Measurements from ENCODE around the gene CYP27C1.

Gene CYP27C1

DNA sequence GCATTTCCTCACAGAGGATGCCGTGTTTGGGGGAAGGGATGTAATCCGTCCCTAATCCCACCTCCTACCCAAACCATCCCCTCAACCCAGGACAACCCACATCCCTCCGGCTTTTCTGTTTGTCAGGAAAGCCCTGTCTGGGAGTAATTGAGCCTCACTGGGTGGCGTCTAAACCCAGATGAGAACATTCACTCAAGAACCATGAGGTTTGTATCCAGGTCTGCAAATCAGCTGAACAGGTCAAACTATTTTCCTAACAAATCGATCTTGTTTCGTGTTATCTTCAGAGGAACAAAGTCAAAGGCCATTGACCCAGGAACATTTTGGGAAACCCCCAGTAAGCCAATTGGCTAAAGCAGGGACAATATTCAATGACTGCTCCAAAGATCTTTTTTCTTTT is 25.7 kb downstream of the CYP27C1 start:
- Histone ChIP-seq H3K4me3 (ENCODE audit: low read length in 2 of 2) (no peak overlapping the region), H3K9me3 (ENCODE audit: control insufficient read depth in 2 of 2, low read length in 2 of 2) (no peaks in the 10 kb centered on the region), H3K4me1 (ENCODE audit: control insufficient read depth in 2 of 2, insufficient read depth in 2 of 2, low read length in 2 of 2) (no peaks in the 10 kb centered on the region), H3K36me3 (ENCODE audit: control insufficient read depth in 2 of 2, insufficient read depth in 2 of 2, low read length in 2 of 2) (no peaks in the 10 kb centered on the region), H3K27me3 (ENCODE audit: control insufficient read depth in 2 of 2, insufficient read depth in 2 of 2, low read length in 2 of 2) (peaks cover 0 to 5% of the 10 kb centered on the region in 2 donors), H3K27ac (ENCODE audit: low read depth in 2 of 2, low read length in 2 of 2) (no peak overlapping the region), H3K9ac (ENCODE audit: low read depth in 1 of 2, low read length in 2 of 2) (no peak overlapping the region)

DNA sequence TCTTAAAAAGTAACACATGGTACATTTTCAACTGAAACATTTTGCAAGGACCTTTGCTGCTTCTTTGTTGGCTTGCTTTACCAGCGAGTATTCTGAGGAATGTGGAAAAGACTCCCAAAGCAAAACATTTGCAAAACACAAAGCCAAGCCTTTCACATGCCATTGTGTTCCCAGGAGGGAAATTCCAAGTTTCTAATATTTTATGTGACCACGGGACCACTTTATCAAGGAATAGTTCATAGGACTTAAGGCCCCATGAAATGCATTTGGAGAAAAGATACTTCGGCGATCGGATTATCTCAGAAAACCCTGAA is 26.2 kb downstream of the CYP27C1 start:
- Histone ChIP-seq H3K9ac (ENCODE audit: low read depth in 1 of 2, low read length in 2 of 2) (no peak overlapping the region), H3K27me3 (ENCODE audit: control insufficient read depth in 2 of 2, insufficient read depth in 2 of 2, low read length in 2 of 2) (peaks cover 0 to 5% of the 10 kb centered on the region in 2 donors), H3K36me3 (ENCODE audit: control insufficient read depth in 2 of 2, insufficient read depth in 2 of 2, low read length in 2 of 2) (no peaks in the 10 kb centered on the region), H3K9me3 (ENCODE audit: control insufficient read depth in 2 of 2, low read length in 2 of 2) (no peaks in the 10 kb centered on the region), H3K4me1 (ENCODE audit: control insufficient read depth in 2 of 2, insufficient read depth in 2 of 2, low read length in 2 of 2) (no peaks in the 10 kb centered on the region), H3K4me3 (ENCODE audit: low read length in 2 of 2) (no peak overlapping the region), H3K27ac (ENCODE audit: low read depth in 2 of 2, low read length in 2 of 2) (no peak overlapping the region)

DNA sequence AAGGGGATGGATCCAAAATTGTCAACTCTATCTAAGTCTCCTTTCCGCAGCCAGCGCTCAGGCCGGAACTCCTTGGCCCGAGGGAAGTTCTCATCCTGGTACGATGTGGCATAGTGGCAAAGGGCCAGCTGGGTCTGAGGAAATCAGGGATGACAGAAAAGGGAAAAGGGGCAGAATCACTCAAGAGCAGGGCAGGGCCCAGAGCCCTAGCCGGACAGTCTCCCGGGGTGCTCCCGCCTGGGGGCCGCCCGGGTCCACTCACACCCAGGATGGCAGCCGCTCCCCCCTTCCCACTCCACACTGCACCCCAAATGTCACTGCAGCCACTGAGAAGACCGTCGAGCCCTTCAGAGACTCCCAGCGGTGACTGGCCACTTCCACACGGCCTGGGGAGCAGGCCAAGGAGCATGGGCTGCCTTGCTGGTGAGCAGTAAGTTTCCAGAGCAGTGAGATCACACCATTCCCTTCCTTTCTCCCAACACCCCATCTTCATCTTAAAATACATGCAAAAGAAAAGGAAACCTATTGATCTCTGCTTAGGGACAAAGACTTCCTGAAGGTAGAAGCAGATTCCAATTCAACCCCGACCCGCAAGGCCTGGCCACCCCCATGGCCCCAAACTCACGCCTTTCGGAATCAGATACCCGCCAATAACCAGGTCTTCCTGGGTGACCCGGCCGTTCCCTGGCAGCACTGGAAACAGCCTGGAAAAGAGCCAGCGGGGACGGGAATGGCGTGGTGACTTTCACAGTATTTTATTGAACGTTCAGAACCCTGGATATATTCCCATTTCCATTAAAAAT is 26.7 kb downstream of the CYP27C1 start:
- Histone ChIP-seq H3K27me3 (ENCODE audit: control insufficient read depth in 2 of 2, insufficient read depth in 2 of 2, low read length in 2 of 2) (peaks cover 0 to 5% of the 10 kb centered on the region in 2 donors), H3K27ac (ENCODE audit: low read depth in 2 of 2, low read length in 2 of 2) (no peak overlapping the region), H3K9ac (ENCODE audit: low read depth in 1 of 2, low read length in 2 of 2) (no peak overlapping the region), H3K9me3 (ENCODE audit: control insufficient read depth in 2 of 2, low read length in 2 of 2) (no peaks in the 10 kb centered on the region), H3K4me3 (ENCODE audit: low read length in 2 of 2) (no peak overlapping the region), H3K36me3 (ENCODE audit: control insufficient read depth in 2 of 2, insufficient read depth in 2 of 2, low read length in 2 of 2) (no peaks in the 10 kb centered on the region), H3K4me1 (ENCODE audit: control insufficient read depth in 2 of 2, insufficient read depth in 2 of 2, low read length in 2 of 2) (no peaks in the 10 kb centered on the region)

DNA sequence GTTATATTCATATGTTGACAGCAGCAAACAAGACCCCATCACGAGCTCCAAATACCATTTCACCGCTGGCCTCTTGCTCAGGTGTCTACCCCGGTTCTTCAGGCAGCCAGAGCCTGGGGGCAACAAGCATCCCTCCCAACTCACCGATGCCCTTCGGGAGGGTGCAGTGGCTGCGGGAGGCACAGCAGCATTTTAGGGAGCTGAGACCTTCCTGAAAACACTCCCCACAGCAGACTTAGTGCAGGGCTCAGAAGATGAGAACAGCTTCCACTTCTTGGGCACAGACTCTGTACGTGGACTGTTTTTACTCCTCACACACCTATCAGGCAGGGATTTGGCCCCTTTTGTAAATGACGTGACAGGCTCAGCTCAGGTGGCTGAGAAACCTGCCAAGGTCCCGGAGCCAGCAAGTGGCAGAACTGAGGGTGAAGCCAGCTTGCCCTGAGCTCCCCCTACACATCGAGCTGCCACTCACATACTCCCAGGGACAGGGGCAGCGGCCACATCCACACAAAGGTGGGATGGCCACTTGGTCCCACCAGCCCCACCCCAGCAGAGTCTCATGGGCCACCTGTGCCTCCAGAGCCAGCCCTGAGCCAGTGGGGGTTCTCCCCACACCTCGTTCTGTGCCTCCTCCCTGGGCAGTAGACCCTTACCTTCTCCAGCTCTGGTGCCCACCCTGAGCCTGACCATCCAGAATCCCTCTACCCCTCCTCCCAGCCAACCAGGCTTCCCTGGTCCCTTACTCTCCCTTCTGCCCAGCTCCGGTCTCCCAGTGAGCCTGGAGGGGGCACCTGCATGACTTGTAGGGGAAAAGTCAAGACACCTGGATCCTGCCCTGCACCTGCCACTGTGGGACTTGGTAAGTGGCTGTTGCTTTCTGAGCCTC is 28.5 kb downstream of the CYP27C1 start:
- Histone ChIP-seq H3K9me3 (ENCODE audit: control insufficient read depth in 2 of 2, low read length in 2 of 2) (no peaks in the 10 kb centered on the region), H3K4me3 (ENCODE audit: low read length in 2 of 2) (no peak overlapping the region), H3K4me1 (ENCODE audit: control insufficient read depth in 2 of 2, insufficient read depth in 2 of 2, low read length in 2 of 2) (no peaks in the 10 kb centered on the region), H3K27me3 (ENCODE audit: control insufficient read depth in 2 of 2, insufficient read depth in 2 of 2, low read length in 2 of 2) (peaks cover 4 to 5% of the 10 kb centered on the region in 2 donors), H3K36me3 (ENCODE audit: control insufficient read depth in 2 of 2, insufficient read depth in 2 of 2, low read length in 2 of 2) (no peaks in the 10 kb centered on the region), H3K9ac (ENCODE audit: low read depth in 1 of 2, low read length in 2 of 2) (no peak overlapping the region), H3K27ac (ENCODE audit: low read depth in 2 of 2, low read length in 2 of 2) (no peak overlapping the region)

DNA sequence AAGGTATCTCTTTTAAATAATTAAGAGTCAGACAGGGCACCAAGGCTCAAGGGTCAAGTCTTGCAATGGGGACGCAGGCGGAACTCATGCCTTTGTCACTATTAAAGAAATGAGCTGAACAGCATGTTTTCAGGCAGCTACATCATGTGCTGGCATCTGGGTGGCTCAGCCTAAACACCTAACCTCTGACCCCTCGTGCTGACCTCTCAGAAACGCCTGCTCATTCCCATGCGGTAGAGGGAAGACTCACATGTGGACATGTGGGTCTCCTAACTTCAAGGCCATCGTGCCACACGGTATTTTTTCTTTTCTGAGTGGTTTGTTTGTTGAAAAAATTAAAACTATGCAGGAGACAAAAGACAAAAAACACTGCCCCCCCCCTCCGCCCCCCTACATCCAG is 31.3 kb downstream of the CYP27C1 start:
- Histone ChIP-seq H3K9ac (ENCODE audit: low read depth in 1 of 2, low read length in 2 of 2) (no peak overlapping the region), H3K36me3 (ENCODE audit: control insufficient read depth in 2 of 2, insufficient read depth in 2 of 2, low read length in 2 of 2) (no peaks in the 10 kb centered on the region), H3K27ac (ENCODE audit: low read depth in 2 of 2, low read length in 2 of 2) (no peak overlapping the region), H3K4me3 (ENCODE audit: low read length in 2 of 2) (no peak overlapping the region), H3K4me1 (ENCODE audit: control insufficient read depth in 2 of 2, insufficient read depth in 2 of 2, low read length in 2 of 2) (no peaks in the 10 kb centered on the region), H3K27me3 (ENCODE audit: control insufficient read depth in 2 of 2, insufficient read depth in 2 of 2, low read length in 2 of 2) (peaks cover 3 to 4% of the 10 kb centered on the region in 2 donors), H3K9me3 (ENCODE audit: control insufficient read depth in 2 of 2, low read length in 2 of 2) (no peaks in the 10 kb centered on the region)

DNA sequence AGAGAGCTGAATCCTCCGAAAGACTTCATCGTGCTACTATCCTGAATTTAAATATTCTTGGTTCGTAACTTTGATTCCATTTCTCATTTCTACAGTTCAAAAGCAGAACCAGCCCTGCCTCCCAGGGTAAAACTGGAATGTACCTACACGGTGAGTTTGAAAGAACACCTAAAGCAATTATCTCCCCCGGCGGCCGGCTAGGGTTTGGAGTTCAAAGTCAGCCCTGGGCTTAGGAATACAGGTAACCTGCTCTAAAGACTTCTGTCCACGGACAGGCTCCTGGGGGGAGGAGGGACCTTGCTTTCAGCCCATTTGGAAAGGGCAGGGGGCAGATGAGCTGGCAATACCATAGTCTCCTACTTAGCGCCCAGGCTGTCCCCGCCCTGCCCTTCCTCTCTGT is 32.3 kb downstream of the CYP27C1 start:
- Histone ChIP-seq H3K9me3 (ENCODE audit: control insufficient read depth in 2 of 2, low read length in 2 of 2) (no peaks in the 10 kb centered on the region), H3K36me3 (ENCODE audit: control insufficient read depth in 2 of 2, insufficient read depth in 2 of 2, low read length in 2 of 2) (no peaks in the 10 kb centered on the region), H3K27me3 (ENCODE audit: control insufficient read depth in 2 of 2, insufficient read depth in 2 of 2, low read length in 2 of 2) (peaks cover 0 to 4% of the 10 kb centered on the region in 2 donors), H3K27ac (ENCODE audit: low read depth in 2 of 2, low read length in 2 of 2) (no peak overlapping the region), H3K9ac (ENCODE audit: low read depth in 1 of 2, low read length in 2 of 2) (no peak overlapping the region), H3K4me3 (ENCODE audit: low read length in 2 of 2) (no peak overlapping the region), H3K4me1 (ENCODE audit: control insufficient read depth in 2 of 2, insufficient read depth in 2 of 2, low read length in 2 of 2) (no peaks in the 10 kb centered on the region)

DNA sequence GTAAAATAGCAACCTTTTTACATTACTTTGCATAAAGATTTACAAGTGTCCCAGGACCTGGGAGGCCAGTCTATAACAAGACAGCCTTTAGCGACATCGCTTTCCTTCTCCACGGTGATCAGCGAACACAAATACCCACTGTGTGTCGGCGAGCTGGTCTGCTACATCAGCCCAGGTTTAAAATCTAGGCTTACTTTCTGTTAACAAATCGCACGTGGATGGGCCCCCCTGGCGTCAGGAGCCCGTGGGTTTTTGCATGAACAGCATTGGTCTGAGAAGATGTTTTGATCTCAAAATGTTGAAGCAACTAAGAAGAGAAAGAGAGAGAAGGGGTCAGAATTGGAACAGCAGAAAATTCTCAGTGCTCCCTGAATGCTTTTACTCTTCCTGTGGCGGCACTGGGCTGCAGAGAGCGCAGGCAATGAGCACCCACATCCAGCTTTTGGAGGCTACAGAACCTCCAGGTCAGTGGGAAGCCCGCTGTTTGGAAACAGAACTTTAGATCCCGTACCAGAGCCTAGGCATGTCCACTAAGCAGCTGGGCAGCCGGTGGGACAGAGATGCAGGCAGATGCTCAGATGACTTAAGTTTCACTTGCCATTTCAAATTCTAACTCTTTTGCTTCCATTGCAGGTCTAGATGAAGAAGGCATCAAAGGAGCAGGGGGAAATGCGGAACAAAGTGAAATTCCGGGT is 32.9 kb downstream of the CYP27C1 start:
- no peaks in the 10 kb centered on the region for H3K36me3 ChIP-seq (ENCODE audit: control insufficient read depth in 2 of 2, insufficient read depth in 2 of 2, low read length in 2 of 2)
- H3K27me3 ChIP-seq (ENCODE audit: control insufficient read depth in 2 of 2, insufficient read depth in 2 of 2, low read length in 2 of 2), result peaks cover 0 to 4% of the 10 kb centered on the region in 2 donors
- no peaks in the 10 kb centered on the region for H3K9me3 ChIP-seq (ENCODE audit: control insufficient read depth in 2 of 2, low read length in 2 of 2)
- H3K9ac ChIP-seq (ENCODE audit: low read depth in 1 of 2, low read length in 2 of 2), result no peak overlapping the region
- no peaks in the 10 kb centered on the region for H3K4me1 ChIP-seq (ENCODE audit: control insufficient read depth in 2 of 2, insufficient read depth in 2 of 2, low read length in 2 of 2)
- H3K4me3 ChIP-seq (ENCODE audit: low read length in 2 of 2), result no peak overlapping the region
- H3K27ac ChIP-seq (ENCODE audit: low read depth in 2 of 2, low read length in 2 of 2), result no peak overlapping the region

DNA sequence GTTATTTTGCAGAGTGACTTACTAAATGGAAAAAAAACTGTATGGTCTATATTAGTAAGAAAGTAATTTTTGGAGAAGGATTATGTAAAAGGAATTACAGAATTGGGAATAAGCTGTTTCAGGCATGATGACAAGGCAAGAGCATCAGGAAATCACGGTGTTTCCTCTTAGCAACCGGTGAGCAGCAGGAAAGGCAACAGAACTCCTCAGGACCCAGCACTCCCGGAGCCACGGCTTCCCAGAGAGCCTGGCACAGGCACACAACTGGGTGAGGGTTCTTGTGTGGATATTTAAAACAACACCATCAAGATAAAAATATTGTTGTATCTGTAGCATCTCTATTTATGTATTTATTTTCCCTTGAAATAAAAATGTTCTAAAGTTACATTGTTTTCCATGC is 34.4 kb downstream of the CYP27C1 start:
- peaks cover 0 to 4% of the 10 kb centered on the region in 2 donors for H3K27me3 ChIP-seq (ENCODE audit: control insufficient read depth in 2 of 2, insufficient read depth in 2 of 2, low read length in 2 of 2)
- no peak overlapping the region for H3K9ac ChIP-seq (ENCODE audit: low read depth in 1 of 2, low read length in 2 of 2)
- no peaks in the 10 kb centered on the region for H3K36me3 ChIP-seq (ENCODE audit: control insufficient read depth in 2 of 2, insufficient read depth in 2 of 2, low read length in 2 of 2)
- H3K9me3 ChIP-seq (ENCODE audit: control insufficient read depth in 2 of 2, low read length in 2 of 2), result no peaks in the 10 kb centered on the region
- H3K27ac ChIP-seq (ENCODE audit: low read depth in 2 of 2, low read length in 2 of 2), result no peak overlapping the region
- H3K4me3 ChIP-seq (ENCODE audit: low read length in 2 of 2), result no peak overlapping the region
- no peaks in the 10 kb centered on the region for H3K4me1 ChIP-seq (ENCODE audit: control insufficient read depth in 2 of 2, insufficient read depth in 2 of 2, low read length in 2 of 2)

DNA sequence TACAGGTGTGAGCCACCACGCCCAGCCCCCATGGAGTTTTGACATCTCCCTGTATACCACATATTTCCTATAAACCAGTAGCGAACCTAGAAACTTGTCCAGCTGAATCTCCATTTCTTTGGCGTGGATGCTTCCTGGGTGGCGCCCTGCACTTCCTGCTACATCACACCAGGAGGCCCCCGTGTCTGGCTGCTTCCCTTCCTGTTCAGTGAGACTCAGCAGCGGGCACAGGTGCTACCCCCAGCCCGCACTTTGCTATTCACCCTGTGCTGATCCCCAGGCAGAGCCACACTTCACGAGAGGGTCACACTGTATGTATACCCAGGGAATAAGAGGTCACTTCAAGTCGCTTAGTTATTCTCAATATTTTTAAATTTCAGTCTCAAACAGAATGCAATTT is 35.0 kb downstream of the CYP27C1 start:
- H3K9ac ChIP-seq (ENCODE audit: low read depth in 1 of 2, low read length in 2 of 2), result no peak overlapping the region
- H3K27me3 ChIP-seq (ENCODE audit: control insufficient read depth in 2 of 2, insufficient read depth in 2 of 2, low read length in 2 of 2), result peaks cover 0 to 4% of the 10 kb centered on the region in 2 donors
- H3K27ac ChIP-seq (ENCODE audit: low read depth in 2 of 2, low read length in 2 of 2), result no peak overlapping the region
- H3K36me3 ChIP-seq (ENCODE audit: control insufficient read depth in 2 of 2, insufficient read depth in 2 of 2, low read length in 2 of 2), result no peaks in the 10 kb centered on the region
- H3K9me3 ChIP-seq (ENCODE audit: control insufficient read depth in 2 of 2, low read length in 2 of 2), result no peaks in the 10 kb centered on the region
- no peak overlapping the region for H3K4me3 ChIP-seq (ENCODE audit: low read length in 2 of 2)
- H3K4me1 ChIP-seq (ENCODE audit: control insufficient read depth in 2 of 2, insufficient read depth in 2 of 2, low read length in 2 of 2), result no peaks in the 10 kb centered on the region

DNA sequence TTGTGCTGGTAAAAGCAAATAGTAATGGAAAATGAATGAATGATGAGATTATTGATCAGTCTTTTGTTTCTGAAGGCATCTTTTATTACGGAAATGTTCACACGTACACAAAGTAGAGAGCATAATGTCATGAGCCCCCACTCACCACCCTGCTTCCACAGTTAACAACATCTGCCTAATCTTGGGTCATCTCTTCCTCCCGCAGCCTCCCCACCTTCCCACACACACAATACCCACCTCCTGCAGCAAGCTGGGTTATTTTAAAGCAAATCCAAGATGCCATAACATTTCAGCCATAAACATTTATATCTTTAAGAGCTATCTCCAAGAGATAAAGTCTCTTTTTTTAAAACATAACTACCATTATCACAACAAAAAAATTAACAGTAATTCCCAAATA is 36.3 kb downstream of the CYP27C1 start:
- Histone ChIP-seq H3K4me3 (ENCODE audit: low read length in 2 of 2) (no peak overlapping the region), H3K27ac (ENCODE audit: low read depth in 2 of 2, low read length in 2 of 2) (no peak overlapping the region), H3K9ac (ENCODE audit: low read depth in 1 of 2, low read length in 2 of 2) (no peak overlapping the region), H3K27me3 (ENCODE audit: control insufficient read depth in 2 of 2, insufficient read depth in 2 of 2, low read length in 2 of 2) (peaks cover 0 to 4% of the 10 kb centered on the region in 2 donors), H3K36me3 (ENCODE audit: control insufficient read depth in 2 of 2, insufficient read depth in 2 of 2, low read length in 2 of 2) (no peaks in the 10 kb centered on the region), H3K9me3 (ENCODE audit: control insufficient read depth in 2 of 2, low read length in 2 of 2) (no peaks in the 10 kb centered on the region), H3K4me1 (ENCODE audit: control insufficient read depth in 2 of 2, insufficient read depth in 2 of 2, low read length in 2 of 2) (no peaks in the 10 kb centered on the region)
